Activated CD4-positive, CD25-positive, alpha-beta regulatory T cell treated with anti-CD3 and anti-CD28 coated beads, Interleukin-2, amount 50 U/mL, for 24 hours (primary cell): ENCODE results near the gene ALDH8A1.

Experiments used
- ATAC-seq, 2 donors: fragments of 150-1000 bp; cut with Tn5 transposase; one replicate each; pipeline ENCODE4 v1.10.0; 2021; ENCODE audit warnings: mild to moderate bottlenecking in 1 of 2, moderate library complexity in 1 of 2

ALDH8A1 gene, protein sequence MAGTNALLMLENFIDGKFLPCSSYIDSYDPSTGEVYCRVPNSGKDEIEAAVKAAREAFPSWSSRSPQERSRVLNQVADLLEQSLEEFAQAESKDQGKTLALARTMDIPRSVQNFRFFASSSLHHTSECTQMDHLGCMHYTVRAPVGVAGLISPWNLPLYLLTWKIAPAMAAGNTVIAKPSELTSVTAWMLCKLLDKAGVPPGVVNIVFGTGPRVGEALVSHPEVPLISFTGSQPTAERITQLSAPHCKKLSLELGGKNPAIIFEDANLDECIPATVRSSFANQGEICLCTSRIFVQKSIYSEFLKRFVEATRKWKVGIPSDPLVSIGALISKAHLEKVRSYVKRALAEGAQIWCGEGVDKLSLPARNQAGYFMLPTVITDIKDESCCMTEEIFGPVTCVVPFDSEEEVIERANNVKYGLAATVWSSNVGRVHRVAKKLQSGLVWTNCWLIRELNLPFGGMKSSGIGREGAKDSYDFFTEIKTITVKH

DNA sequence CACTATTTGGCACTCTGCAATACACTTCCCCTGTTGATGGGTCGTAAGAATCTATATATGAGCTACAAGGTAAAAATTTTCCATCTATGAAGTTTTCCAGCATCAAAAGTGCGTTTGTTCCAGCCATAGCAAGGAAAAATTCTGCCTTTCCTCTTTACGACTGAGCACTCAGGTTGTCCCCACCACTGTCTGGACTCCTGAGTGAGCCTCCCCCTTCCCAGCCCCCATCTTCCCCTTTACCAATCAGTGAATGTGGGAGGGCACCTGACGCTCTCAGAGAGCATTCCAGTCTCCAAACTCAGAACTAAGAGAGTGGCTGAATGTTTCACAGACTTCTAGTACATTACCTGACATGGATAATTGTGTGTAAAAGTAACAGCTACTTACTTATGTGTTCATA lies at the start of gene ALDH8A1:
TSS of gene ALDH8A1 (minus strand) at position 175 of the 400 bp plus-strand sequence. CDS start at position 127, 48 bp downstream.
- ATAC-seq: no peak

DNA sequence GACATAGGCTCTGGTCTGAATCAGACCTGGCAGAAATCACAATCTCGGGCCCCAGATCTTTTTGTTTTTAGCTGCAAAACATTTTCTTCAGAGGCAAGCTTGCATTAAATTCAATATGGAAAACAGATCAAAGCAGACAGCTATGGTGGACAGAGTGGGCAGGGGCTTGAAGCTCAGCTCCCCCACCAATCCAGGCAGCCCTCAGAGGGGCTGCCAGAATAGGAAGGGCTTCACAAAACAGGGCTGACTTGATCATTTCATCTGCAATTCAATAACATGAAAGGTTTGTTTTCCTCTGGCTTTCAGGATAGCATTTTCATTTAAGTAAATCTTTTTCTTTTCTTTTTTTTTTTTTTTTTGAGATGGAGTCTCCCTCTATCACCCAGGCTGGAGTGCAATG lies 49.2 kb upstream of the ALDH8A1 start:
- ATAC-seq: no peak

DNA sequence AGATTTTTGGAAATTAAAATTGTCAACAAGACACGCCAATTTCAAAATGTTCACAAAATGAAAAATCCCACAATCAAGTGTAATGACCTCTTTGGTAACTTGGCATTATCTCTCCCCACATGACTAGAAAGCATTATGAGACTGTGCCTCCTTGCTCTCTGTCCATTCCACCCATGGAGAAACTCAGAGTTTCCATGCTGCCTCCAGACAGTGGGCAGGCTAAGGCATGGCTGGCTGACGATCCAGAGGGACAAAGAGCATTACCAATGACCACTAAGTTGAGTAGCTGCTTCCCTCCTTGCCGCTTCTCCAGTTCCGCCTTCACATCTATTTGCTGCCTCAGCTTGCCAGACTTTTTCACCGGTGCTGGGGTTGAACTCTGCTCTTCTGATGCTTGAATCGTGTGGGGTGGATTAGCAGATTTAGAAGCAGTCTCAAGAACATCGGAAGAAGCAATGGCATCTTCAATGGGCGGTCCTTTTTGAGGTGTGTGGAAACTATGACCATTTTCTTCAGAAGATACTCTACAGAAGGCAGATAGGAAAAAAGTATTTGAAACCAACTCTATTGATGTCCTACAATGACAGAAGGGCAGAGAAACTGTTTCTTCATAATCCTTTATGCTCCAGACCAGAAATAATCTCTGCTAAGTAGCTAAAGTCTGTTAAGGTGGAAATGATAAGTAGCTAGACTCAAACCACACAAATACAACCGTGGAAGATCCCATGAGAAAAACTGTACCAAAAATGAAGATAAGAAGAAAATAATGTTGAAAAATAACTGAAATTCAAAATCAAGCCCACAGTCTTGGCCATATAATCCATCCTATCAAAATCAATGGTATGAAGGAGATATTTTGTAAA lies 47.5 kb upstream of the ALDH8A1 start:
- ATAC-seq: peak in 1 of 2 donors; percentile 27

DNA sequence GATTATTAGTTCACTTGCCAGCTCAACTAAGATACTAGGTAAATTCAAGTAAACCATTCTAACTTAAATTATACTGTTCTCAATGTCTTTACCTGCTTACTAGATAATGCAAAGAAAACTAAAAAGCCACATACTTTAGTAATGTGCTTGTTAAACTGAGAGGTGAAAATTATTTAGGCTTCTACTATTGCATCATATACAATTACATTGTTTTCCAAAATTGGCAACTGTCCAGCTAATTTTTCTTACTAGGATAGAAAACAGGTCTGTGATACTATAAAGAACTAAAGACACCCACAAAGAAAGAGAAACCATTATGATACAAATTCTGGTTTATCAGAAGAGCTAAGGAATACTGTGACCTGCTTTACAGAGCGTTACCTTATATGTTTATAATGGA lies 45.6 kb upstream of the ALDH8A1 start:
- ATAC-seq: no peak

DNA sequence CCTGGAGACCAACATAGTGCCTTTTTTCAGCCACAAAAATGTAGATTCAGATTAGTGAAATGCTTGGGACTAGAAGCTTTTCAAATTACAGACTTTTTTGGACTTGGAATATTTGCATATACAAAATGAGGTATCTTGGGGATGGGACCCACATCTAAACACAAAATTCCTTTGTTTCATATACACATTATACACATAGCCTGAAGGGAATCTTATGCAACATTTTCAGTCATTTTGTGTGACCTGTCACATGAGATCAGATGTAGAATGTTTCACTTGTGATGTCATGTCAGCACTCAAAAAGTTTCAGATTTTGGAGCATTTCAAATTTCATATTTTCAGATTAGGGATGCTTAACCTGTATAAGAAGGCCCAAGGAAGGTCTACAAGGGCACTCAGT lies 44.5 kb upstream of the ALDH8A1 start:
- ATAC-seq: no peak

DNA sequence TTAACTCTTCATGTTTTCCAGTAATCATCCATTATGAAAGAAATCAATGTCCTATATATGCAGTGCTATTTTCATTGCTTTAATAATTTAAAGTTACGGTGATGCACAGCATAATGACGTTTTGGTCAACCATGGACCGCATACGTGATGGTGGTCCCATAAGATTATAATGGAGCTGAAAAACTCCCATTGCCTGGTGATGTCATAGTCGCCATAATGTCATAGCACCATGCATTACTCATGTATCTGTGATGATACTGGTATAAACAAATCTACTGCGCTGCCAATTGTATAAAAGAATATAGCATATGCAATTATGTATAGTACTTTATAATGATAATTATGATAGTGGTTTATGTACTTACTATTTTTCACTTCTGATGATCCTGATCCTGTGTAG lies 42.3 kb upstream of the ALDH8A1 start:
- ATAC-seq: no peak

DNA sequence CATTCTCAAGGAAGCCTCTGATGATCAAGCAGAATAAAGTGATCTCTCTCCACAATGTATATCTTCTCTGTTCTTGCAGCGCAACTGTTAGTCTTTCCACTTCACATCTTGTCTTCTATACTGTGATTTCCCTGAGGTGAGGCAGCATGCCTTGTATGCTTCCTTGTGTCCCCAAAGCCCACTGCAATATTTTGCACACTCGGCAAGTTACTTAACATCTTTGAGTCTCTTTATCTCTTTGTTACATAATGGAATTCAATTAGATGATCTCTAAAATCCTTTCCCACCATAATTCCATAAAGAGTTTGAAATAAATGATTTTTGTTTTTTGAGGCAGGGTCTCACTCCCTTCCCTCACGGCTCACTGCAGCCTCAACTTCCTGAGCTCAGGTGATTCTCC lies 40.4 kb upstream of the ALDH8A1 start:
- ATAC-seq: no peak

DNA sequence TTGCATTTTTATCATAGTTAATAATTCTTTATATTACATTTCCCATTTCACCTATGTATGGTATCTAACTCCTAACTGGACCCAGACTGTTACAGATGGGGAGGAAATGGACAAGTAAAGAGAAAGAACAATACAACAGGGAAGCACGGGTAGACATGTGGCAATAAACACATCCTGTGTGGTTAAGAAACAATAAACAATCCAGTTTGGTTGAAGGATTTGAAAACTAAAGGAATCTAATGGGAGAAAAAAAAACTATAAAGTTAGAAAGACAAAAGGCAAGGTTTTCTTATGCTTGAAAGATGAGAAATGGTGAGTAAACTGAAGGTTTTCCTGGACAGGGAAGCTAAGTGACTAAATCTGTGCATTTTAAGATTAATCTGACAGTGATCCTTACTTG lies 34.9 kb upstream of the ALDH8A1 start:
- no peak for ATAC-seq

DNA sequence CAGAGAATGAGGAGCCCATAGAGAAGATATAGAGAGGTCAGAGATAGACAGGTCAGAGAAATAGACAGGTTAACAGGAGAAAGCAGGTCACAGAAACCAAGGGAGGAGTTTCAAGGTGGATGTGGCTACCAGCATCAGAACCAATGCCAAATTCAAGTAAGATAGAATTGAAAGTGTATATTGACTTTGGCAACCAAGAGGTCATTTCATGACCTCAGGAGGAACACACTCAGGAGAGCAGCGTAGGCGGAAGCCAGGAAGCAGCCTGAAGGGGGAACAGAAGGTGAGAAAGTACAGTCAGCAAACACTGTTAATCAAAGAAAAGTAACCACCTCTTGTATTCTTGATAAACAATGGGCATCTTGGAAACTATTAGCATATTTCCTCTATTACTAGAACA lies 33.9 kb upstream of the ALDH8A1 start:
- ATAC-seq: no peak

DNA sequence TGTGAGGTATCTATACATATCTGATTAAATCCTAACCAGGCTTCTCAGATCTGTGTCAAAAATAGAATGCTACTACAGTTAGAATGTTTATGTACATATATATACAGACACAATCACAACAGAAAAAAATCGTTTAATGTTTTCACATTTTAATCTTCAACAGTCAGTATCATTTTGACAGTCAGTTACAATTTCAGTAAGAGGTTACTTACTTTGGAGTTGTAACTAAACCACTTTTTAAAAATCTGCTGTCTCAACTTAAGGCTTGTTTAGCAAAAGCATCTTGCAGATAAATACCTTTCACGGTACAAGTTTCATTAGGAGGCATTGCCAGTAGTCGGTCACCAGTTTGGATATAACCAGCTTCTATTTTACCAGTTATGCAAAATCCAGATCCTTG lies 32.3 kb upstream of the ALDH8A1 start:
- ATAC-seq: no peak

DNA sequence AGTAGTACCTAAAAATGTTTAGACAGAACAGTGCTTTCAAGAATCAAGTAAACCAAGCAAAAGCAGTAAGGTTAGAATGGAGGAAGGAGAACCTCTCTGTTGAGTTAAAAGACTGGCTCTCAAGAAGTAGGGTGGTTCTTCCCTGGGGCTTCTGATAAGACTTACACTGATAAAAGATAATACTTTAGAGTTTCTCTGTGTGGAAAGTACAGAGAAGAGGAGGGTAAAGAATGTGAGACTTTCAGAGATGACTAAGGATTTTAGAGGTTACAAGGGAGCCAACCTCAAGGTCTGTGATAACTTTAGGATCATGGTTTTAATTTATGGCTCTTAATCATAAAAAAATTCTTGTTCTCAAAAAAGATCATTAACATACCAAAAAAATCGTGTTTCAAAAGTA lies 30.9 kb upstream of the ALDH8A1 start:
- peak; percentile 71 to 72 for ATAC-seq

DNA sequence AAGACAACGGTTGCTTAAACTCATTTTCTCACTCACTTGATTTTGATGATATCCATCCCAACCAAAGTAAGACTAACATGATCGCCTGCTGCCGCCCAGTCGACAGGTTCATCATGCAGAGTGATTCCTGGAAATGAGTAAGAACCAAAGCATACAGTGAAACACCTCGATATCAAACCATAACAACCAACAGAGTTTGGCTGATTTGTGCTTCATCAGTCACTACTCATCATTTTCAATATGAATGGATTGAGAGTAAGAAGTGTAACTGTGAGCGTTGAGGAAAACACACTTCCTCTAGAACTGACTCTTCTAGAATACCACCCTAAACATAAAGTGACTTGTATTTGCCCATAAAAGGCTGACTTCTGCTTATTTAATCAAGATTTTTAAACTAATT lies 29.2 kb upstream of the ALDH8A1 start:
- ATAC-seq: peak; percentile 80 to 85

DNA sequence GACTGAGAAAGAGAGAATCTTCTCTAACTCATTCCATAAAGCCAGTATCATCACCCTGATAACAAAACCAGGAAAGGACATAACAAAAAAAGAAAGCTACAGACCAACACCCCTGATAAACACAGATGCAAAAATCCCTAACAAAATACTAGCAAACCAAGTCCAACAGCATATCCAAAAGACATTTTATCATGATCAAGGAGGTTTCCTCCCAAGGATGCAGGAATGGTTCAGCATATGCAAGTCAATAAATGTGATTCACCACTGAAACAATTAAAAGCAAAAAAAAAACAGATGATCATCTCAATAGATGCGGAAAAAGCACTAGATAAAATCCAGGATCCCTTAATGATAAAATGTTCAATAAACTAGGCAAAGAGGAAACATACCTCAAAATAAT lies 24.5 kb upstream of the ALDH8A1 start:
- no peak for ATAC-seq

DNA sequence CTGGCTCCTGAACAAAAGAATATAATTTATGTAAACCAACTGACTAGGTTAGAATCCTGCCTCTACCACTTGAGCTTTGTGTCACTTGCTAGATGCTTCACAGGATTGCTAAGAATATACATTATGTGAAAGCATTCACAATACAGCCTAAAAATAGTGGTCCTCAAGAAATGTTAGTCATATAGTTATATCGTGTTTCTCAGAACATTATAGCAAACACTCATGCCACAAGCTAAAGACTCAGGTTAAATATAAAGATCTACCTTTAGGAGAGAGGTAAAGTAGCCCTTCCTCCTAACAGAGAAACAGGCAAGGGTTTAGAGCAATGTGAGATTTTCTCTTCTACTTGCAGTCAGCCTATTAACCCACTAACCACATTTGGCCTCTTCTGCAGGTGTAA lies 17.8 kb upstream of the ALDH8A1 start:
- no peak for ATAC-seq

DNA sequence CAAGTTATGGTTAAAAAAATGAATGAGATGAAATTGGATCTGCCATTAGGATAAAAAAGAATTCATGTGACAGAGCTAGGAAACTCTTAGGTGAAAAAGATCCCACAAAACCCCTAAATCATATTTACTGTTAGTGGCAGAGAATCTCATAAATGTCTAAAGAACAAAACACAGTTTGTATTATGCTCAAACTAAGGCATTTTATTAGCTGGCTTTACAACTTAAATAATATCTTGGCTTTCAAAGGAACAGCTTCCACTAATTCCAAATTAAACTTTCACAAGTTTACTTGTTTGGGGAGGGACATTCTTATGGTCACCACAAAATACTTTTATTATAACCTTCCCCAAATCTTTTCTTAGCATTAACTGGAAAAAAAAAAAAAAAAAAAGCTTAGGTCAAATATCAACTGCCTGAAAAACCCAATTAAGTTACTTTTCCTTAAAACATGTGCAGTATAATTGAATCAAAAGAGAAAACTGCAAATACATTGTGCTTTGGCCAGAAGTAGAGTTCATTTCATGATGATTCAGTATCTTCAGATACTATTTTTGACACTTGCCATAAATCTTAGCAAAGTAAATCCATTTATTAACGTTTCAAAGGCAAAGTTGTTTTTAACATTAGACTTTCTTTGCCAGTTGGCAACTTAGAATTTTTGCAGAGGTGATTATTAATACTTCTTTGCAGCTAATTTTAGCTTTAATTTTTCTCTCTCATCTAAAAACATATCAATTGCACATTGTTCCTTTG lies 14.7 kb upstream of the ALDH8A1 start:
- no peak for ATAC-seq

DNA sequence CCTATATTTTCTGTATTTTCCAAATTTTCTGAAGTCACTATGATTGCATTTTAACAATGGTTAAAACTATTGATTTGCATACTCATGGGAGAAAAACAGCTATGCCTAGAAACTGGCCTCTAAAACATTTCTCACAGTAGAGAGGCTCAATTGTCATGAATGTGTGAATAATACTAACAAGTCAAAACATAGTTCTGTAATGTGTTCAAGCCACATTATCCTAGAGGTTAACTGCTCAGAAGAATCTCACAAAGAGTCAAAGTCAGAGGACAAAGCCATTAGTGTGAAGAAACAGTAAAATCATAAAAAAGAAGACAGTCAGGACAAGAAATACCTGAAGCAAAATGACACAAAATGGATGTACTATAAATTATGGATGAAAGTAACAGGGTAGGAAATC lies 12.5 kb upstream of the ALDH8A1 start:
- ATAC-seq: no peak

DNA sequence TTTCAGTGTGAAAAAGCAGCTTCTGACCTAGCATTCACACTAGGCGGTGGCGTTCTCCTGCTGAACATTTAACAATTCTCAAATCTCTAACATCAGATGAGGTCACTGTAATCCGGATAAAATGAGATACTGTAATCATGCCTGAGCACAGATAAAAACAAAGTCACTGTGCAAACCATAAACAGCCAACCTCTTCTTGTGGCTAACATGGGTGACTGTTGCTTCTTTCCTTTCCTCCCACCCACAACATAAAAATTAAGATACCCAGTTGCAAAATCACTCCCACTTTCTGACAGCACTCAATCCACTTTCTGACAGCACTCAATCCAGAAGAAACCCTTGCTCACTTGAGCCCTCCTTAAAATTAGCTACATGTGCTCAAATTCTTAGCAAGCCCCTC lies 11.5 kb upstream of the ALDH8A1 start:
- no peak for ATAC-seq

DNA sequence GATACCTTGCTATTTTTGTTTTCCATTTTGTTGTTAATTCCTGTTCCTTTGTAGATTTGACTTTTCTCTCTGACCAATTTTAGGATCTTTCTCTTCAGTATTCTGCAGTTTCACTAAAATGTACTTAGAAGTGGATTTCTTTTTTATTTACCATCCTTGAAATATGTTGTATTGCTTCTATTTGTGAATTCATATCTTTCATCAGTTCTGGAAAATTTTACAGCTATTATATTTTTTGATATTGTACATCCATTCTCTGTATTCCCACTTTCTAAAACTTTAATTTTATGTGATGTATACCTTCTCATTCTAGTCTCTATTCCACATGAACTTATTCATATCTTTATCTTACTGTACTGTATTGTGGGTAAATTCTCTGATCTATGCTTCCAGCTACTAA lies 9.7 kb upstream of the ALDH8A1 start:
- no peak for ATAC-seq

DNA sequence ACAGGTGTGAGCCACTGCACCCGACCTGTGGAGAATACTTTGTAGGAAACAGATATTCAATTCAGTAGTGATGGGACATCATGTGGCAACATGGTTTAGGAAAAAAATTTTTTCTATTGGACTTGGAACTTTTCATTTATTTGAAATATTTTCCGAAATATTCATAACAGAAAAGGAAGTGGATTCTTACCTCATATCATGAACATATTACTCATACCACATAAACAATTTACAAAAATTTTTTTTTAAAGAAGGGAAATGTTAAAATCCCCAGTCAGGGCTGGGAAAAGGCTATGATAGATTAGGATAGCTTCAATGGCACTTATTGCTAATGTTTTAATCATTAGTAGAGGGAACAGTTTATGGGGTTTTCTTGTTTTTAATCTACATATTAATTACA lies 6.8 kb upstream of the ALDH8A1 start:
- no peak for ATAC-seq

DNA sequence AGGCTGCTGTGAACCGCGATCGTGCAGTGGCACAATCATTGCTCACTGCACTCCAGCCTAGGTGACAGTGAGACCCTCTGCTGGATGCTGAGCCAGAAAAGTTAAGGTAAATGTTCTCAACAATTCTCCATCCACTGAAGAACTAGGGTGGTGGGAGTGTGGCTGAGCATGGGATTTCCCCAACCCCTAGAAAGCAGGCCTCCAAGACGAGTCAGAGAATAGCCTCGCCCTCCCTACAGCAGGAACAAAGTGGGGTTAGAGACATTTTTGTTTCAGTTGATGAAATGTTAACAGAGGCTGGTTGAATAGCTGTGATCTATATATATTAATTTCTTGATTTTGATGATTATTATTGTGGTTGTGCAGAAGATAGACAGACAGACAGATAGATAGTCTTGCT lies 6.1 kb upstream of the ALDH8A1 start:
- ATAC-seq: peak; percentile 33 to 44

DNA sequence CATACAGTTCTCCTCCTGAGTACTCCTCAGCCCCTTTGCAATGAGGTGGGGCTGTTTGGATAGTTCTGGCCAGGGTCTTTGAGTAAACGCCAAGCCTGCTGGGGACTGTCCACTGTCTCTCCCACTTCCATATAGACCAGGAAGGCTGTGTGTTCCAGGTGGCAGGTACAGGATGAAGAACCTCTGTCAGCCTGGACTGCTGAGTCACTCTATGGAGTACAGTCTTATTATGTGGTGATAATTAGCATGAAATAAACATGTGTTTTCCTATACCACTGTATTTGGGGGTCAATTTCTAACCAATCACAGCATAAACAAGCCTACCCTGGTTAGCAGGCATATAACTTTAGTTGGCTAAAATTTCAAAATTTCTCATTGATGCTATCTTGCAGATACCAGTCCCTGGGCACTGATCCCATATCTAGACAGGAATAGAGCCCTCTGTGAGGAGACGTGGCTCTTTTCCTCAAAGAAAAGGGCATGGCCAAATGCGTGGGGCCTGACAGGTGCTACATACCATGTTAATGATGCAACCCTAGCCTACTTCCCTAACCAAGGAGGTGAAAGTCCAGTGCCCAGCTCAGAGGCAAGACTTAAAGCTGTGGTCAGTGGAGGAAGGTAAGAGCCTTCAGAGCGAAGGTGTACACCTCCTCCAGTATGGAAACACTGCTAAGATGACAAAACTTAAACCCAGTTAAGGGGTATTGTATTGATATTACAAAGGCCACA lies 4.5 kb upstream of the ALDH8A1 start:
- no peak for ATAC-seq

DNA sequence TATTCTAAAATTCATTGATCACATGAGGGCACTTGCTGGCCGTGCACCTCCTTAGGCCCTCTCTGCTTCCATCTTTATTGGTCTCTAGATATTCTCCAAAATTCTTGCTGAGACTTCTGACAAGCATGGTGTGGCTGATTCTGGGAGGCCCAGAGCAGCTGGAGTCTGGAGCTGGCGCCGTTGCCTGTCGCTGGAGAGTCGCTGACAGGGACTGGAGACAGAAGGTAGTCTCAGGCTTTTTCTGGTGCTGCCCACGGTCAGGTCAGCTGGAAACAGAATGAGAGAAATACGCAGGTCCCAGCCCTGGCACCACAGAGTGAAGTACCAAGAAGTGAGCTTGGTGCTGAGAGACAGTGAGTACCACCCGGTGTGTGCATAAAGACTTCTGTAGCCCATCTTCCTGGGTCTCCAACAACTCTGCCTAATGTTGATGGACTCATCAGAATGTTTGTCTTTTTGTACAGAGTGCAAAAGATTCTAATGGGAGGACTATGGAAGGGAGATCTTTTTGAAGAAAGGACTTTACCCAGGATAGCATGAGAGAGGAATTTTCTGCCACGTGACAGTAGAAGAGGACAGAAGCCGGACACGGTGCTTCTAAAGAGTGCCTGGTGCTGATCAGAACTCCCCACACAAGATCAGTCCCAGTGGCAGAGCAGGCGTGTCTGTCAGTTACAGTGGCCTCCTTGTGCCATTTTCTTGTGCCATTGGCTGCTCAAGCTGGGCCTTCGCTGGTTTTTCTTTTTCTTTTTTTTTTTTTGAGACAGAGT lies 1.8 kb upstream of the ALDH8A1 start:
- ATAC-seq: no peak
